GM10847 (cell line): ENCODE measurements around the gene HTATSF1.

Experiments
- POLR2A ChIP-seq: IDR thresholded peaks from 2 replicates; pipeline ENCODE4 v1.6.1; 2011; ENCODE audit not compliant: insufficient read length; ENCODE audit errors: extremely low read depth

The HTATSF1 gene

GRCh38 chrX:136497556-136498052 lies at the start of gene HTATSF1:
Gene HTATSF1, plus strand, starts transcription at chrX:136497592. Its CDS starts 93 bp downstream, at chrX:136497685.
- TF ChIP-seq POLR2A, result no peak

- TF ChIP-seq POLR2A, result no peak
Observed at GRCh38 chrX:136447968-136448367, 49.4 kb upstream of the HTATSF1 start.

GRCh38 chrX:136450050-136450830 lies 47.2 kb upstream of the HTATSF1 start:
- no peak for TF ChIP-seq POLR2A

- TF ChIP-seq POLR2A, result no peak
Observed at GRCh38 chrX:136452614-136453013, 44.8 kb upstream of the HTATSF1 start.

- TF ChIP-seq POLR2A, result no peak
Observed at GRCh38 chrX:136453114-136453513, 44.3 kb upstream of the HTATSF1 start.

GRCh38 chrX:136453771-136454170 lies 43.6 kb upstream of the HTATSF1 start:
- no peak for TF ChIP-seq POLR2A

GRCh38 chrX:136456133-136456532 lies 41.3 kb upstream of the HTATSF1 start:
- TF ChIP-seq POLR2A, result no peak

- no peak for TF ChIP-seq POLR2A
Observed at GRCh38 chrX:136457303-136457917, 40.0 kb upstream of the HTATSF1 start.

- no peak for TF ChIP-seq POLR2A
Observed at GRCh38 chrX:136464589-136464988, 32.8 kb upstream of the HTATSF1 start.

- no peak for TF ChIP-seq POLR2A
Observed at GRCh38 chrX:136467303-136467702, 30.1 kb upstream of the HTATSF1 start.

GRCh38 chrX:136468391-136469103 lies 28.8 kb upstream of the HTATSF1 start:
- no peak for TF ChIP-seq POLR2A

- TF ChIP-seq POLR2A, result no peak
Observed at GRCh38 chrX:136473663-136474062, 23.7 kb upstream of the HTATSF1 start.

GRCh38 chrX:136475236-136475635 lies 22.2 kb upstream of the HTATSF1 start:
- no peak for TF ChIP-seq POLR2A

GRCh38 chrX:136476501-136476900 lies 20.9 kb upstream of the HTATSF1 start:
- no peak for TF ChIP-seq POLR2A

GRCh38 chrX:136477026-136477425 lies 20.4 kb upstream of the HTATSF1 start:
- no peak for TF ChIP-seq POLR2A

- TF ChIP-seq POLR2A, result no peak
Observed at GRCh38 chrX:136480383-136480782, 17.0 kb upstream of the HTATSF1 start.

GRCh38 chrX:136487647-136488046 lies 9.7 kb upstream of the HTATSF1 start, which contains the start of gene BRS3:
Gene BRS3, plus strand, starts transcription at chrX:136487947. Its CDS starts 168 bp downstream, at chrX:136488115.
- TF ChIP-seq POLR2A, result no peak
